ENCODE measurements around the gene PHF3.
"Not testable (repeated sequence)": the region's sequence is repeated elsewhere in the genome, so short reads cannot be mapped to it uniquely, and the experiment has no call there.

The PHF3 gene

GRCh38 chr6:63743691-63744090 is 108.1 kb downstream of the PHF3 start:
- Histone ChIP-seq H3K9me3 (ENCODE audit: control insufficient read depth, low read depth, low read length) (no peaks in the 10 kb centered on the region), H3K4me3 (ENCODE audit: low read length) (no peak overlapping the region), H3K4me1 (ENCODE audit: control insufficient read depth, low read depth, low read length) (no peaks in the 10 kb centered on the region), H3K27me3 (ENCODE audit: control insufficient read depth, insufficient read depth, low read length) (no peaks in the 10 kb centered on the region), H3K36me3 (ENCODE audit: control insufficient read depth, low read depth, low read length) (no peaks in the 10 kb centered on the region), H3K27ac (ENCODE audit: low read length) (no peak overlapping the region), H3K9ac (ENCODE audit: low read length) (no peak overlapping the region)

GRCh38 chr6:63744810-63745209 is 109.2 kb downstream of the PHF3 start:
- H3K4me3 ChIP-seq (ENCODE audit: low read length), result no peak overlapping the region
- no peaks in the 10 kb centered on the region for H3K27me3 ChIP-seq (ENCODE audit: control insufficient read depth, insufficient read depth, low read length)
- H3K9ac ChIP-seq (ENCODE audit: low read length), result no peak overlapping the region
- no peak overlapping the region for H3K27ac ChIP-seq (ENCODE audit: low read length)
- H3K4me1 ChIP-seq (ENCODE audit: control insufficient read depth, low read depth, low read length), result no peaks in the 10 kb centered on the region
- H3K9me3 ChIP-seq (ENCODE audit: control insufficient read depth, low read depth, low read length), result no peaks in the 10 kb centered on the region
- H3K36me3 ChIP-seq (ENCODE audit: control insufficient read depth, low read depth, low read length), result no peaks in the 10 kb centered on the region

GRCh38 chr6:63745784-63746183 is 110.2 kb downstream of the PHF3 start:
- Histone ChIP-seq H3K4me1 (ENCODE audit: control insufficient read depth, low read depth, low read length) (no peaks in the 10 kb centered on the region), H3K27me3 (ENCODE audit: control insufficient read depth, insufficient read depth, low read length) (no peaks in the 10 kb centered on the region), H3K9ac (ENCODE audit: low read length) (no peak overlapping the region), H3K9me3 (ENCODE audit: control insufficient read depth, low read depth, low read length) (no peaks in the 10 kb centered on the region), H3K4me3 (ENCODE audit: low read length) (no peak overlapping the region), H3K36me3 (ENCODE audit: control insufficient read depth, low read depth, low read length) (no peaks in the 10 kb centered on the region), H3K27ac (ENCODE audit: low read length) (no peak overlapping the region)

GRCh38 chr6:63750400-63750799 is 114.8 kb downstream of the PHF3 start:
- Histone ChIP-seq H3K27me3 (ENCODE audit: control insufficient read depth, insufficient read depth, low read length) (no peaks in the 10 kb centered on the region), H3K9me3 (ENCODE audit: control insufficient read depth, low read depth, low read length) (no peaks in the 10 kb centered on the region), H3K9ac (ENCODE audit: low read length) (no peak overlapping the region), H3K36me3 (ENCODE audit: control insufficient read depth, low read depth, low read length) (no peaks in the 10 kb centered on the region), H3K27ac (ENCODE audit: low read length) (no peak overlapping the region), H3K4me3 (ENCODE audit: low read length) (no peak overlapping the region), H3K4me1 (ENCODE audit: control insufficient read depth, low read depth, low read length) (no peaks in the 10 kb centered on the region)

- H3K4me1 ChIP-seq (ENCODE audit: control insufficient read depth, low read depth, low read length); H3K9ac ChIP-seq (ENCODE audit: low read length); H3K4me3 ChIP-seq (ENCODE audit: low read length); H3K27me3 ChIP-seq (ENCODE audit: control insufficient read depth, insufficient read depth, low read length); H3K27ac ChIP-seq (ENCODE audit: low read length); H3K36me3 ChIP-seq (ENCODE audit: control insufficient read depth, low read depth, low read length); H3K9me3 ChIP-seq (ENCODE audit: control insufficient read depth, low read depth, low read length): not testable (repeated sequence)
Observed at GRCh38 chr6:63757275-63757674, 121.7 kb downstream of the PHF3 start.

- Histone ChIP-seq H3K4me1 (ENCODE audit: control insufficient read depth, low read depth, low read length) (no peaks in the 10 kb centered on the region), H3K9me3 (ENCODE audit: control insufficient read depth, low read depth, low read length) (no peaks in the 10 kb centered on the region), H3K27me3 (ENCODE audit: control insufficient read depth, insufficient read depth, low read length) (no peaks in the 10 kb centered on the region), H3K4me3 (ENCODE audit: low read length) (no peak overlapping the region), H3K36me3 (ENCODE audit: control insufficient read depth, low read depth, low read length) (no peaks in the 10 kb centered on the region), H3K9ac (ENCODE audit: low read length) (no peak overlapping the region), H3K27ac (ENCODE audit: low read length) (no peak overlapping the region)
Observed at GRCh38 chr6:63757826-63758225, 122.2 kb downstream of the PHF3 start.

- Histone ChIP-seq H3K36me3 (ENCODE audit: control insufficient read depth, low read depth, low read length) (no peaks in the 10 kb centered on the region), H3K9ac (ENCODE audit: low read length) (no peak overlapping the region), H3K4me3 (ENCODE audit: low read length) (no peak overlapping the region), H3K27me3 (ENCODE audit: control insufficient read depth, insufficient read depth, low read length) (no peaks in the 10 kb centered on the region), H3K27ac (ENCODE audit: low read length) (no peak overlapping the region), H3K9me3 (ENCODE audit: control insufficient read depth, low read depth, low read length) (no peaks in the 10 kb centered on the region), H3K4me1 (ENCODE audit: control insufficient read depth, low read depth, low read length) (no peaks in the 10 kb centered on the region)
Observed at GRCh38 chr6:63759605-63760105, 124.1 kb downstream of the PHF3 start.

- Histone ChIP-seq H3K9me3 (ENCODE audit: control insufficient read depth, low read depth, low read length) (no peaks in the 10 kb centered on the region), H3K36me3 (ENCODE audit: control insufficient read depth, low read depth, low read length) (no peaks in the 10 kb centered on the region), H3K27me3 (ENCODE audit: control insufficient read depth, insufficient read depth, low read length) (no peaks in the 10 kb centered on the region), H3K9ac (ENCODE audit: low read length) (no peak overlapping the region), H3K4me1 (ENCODE audit: control insufficient read depth, low read depth, low read length) (no peaks in the 10 kb centered on the region), H3K27ac (ENCODE audit: low read length) (no peak overlapping the region), H3K4me3 (ENCODE audit: low read length) (no peak overlapping the region)
Observed at GRCh38 chr6:63760199-63760598, 124.6 kb downstream of the PHF3 start.

- Histone ChIP-seq H3K27ac (ENCODE audit: low read length) (no peak overlapping the region), H3K36me3 (ENCODE audit: control insufficient read depth, low read depth, low read length) (no peaks in the 10 kb centered on the region), H3K27me3 (ENCODE audit: control insufficient read depth, insufficient read depth, low read length) (no peaks in the 10 kb centered on the region), H3K9me3 (ENCODE audit: control insufficient read depth, low read depth, low read length) (no peaks in the 10 kb centered on the region), H3K4me3 (ENCODE audit: low read length) (no peak overlapping the region), H3K9ac (ENCODE audit: low read length) (no peak overlapping the region), H3K4me1 (ENCODE audit: control insufficient read depth, low read depth, low read length) (no peaks in the 10 kb centered on the region)
Observed at GRCh38 chr6:63764318-63764916, 128.8 kb downstream of the PHF3 start.
